GM23248 (cell line): Measurements from ENCODE around the gene PJVK. TPM values are rescaled to one million over a fixed set of nuclear protein-coding genes. Genes with fewer than 3 reads are reported as not detected.

Experiments used
- DNase-seq: peaks from one replicate; pipeline ENCODE4 v3.0.0-alpha.2; 2015
- H2AFZ ChIP-seq: fragments of 200-600 bp; sonication (generic); 2 replicates; pipeline ENCODE4 v1.6.1; 2016; ENCODE audit warnings: antibody characterized with exemption
- H3F3A ChIP-seq: fragments of 200-600 bp; sonication (generic); 2 replicates; pipeline ENCODE4 v1.6.1; 2016; ENCODE audit warnings: mild to moderate bottlenecking, antibody characterized with exemption, mixed run types; ENCODE audit not compliant: insufficient read depth
- H3K27ac ChIP-seq: fragments of 200-600 bp; sonication (generic); 2 replicates; pipeline ENCODE4 v1.5.1; 2016; ENCODE audit warnings: mild to moderate bottlenecking
- H3K27me3 ChIP-seq: fragments of 200-600 bp; sonication (generic); replicated peaks from 2 replicates; pipeline ENCODE4 v1.6.1; 2016; ENCODE audit warnings: mild to moderate bottlenecking; ENCODE audit not compliant: insufficient read depth
- H3K36me3 ChIP-seq: fragments of 200-600 bp; sonication (generic); 2 replicates; pipeline ENCODE4 v1.6.1; 2016; ENCODE audit warnings: low read depth, mild to moderate bottlenecking
- H3K4me1 ChIP-seq: fragments of 200-600 bp; sonication (generic); 2 replicates; pipeline ENCODE4 v1.6.1; 2016; ENCODE audit warnings: mild to moderate bottlenecking; ENCODE audit not compliant: insufficient read depth
- H3K4me2 ChIP-seq: fragments of 200-600 bp; sonication (generic); one replicate; pipeline ENCODE4 v1.6.1; 2016; ENCODE audit warnings: mild to moderate bottlenecking; ENCODE audit not compliant: unreplicated experiment
- H3K4me3 ChIP-seq: fragments of 200-600 bp; sonication (generic); 2 replicates; pipeline ENCODE4 v1.5.1; 2016; ENCODE audit warnings: mild to moderate bottlenecking
- H3K79me2 ChIP-seq: fragments of 200-600 bp; sonication (generic); 2 replicates; pipeline ENCODE4 v1.6.1; 2016; ENCODE audit warnings: mild to moderate bottlenecking; ENCODE audit not compliant: insufficient read depth
- H3K9ac ChIP-seq: fragments of 200-600 bp; sonication (generic); 2 replicates; pipeline ENCODE4 v1.6.1; 2016; ENCODE audit warnings: mild to moderate bottlenecking
- H3K9me2 ChIP-seq: fragments of 200-600 bp; sonication (generic); 2 replicates; pipeline ENCODE4 v1.6.1; 2016; ENCODE audit warnings: mixed run types, mild to moderate bottlenecking, moderate library complexity; ENCODE audit not compliant: insufficient read depth
- H3K9me3 ChIP-seq: fragments of 200-600 bp; sonication (generic); one replicate; pipeline ENCODE4 v1.6.1; 2017; ENCODE audit warnings: low read depth
- H4K20me1 ChIP-seq: fragments of 200-600 bp; sonication (generic); 2 replicates; pipeline ENCODE4 v1.6.0; 2016; ENCODE audit not compliant: insufficient read depth
- EZH2 ChIP-seq: fragments of 200-600 bp; sonication (generic); IDR thresholded peaks from 2 replicates; pipeline ENCODE4 v1.6.1; 2018; ENCODE audit warnings: antibody characterized with exemption, mild to moderate bottlenecking; ENCODE audit not compliant: insufficient read depth, poor library complexity, severe bottlenecking
- EZH2phosphoT487 ChIP-seq: fragments of 200-600 bp; sonication (generic); IDR thresholded peaks from 2 replicates; pipeline ENCODE4 v1.6.1; 2018; ENCODE audit warnings: antibody characterized with exemption, moderate library complexity, mild to moderate bottlenecking, low read depth; ENCODE audit not compliant: insufficient read depth
- WGBS, 2 experiments: methylation state at CpG; one replicate each; pipeline ENCODE4 v1.1.6; 2015 to 2017; ENCODE audit warnings: low lambda C conversion rate in 2 of 2, low coverage in 1 of 2; ENCODE audit errors: missing lambda C conversion rate in 2 of 2; 5-methylcytosine and 5-hydroxymethylcytosine counted together
- in situ Hi-C: fragments of 300-500 bp; cut with MboI; formaldehyde crosslinking; loops from 2 replicates; pipeline ENCODE4 v1.15.0; 2020
- polyA plus RNA-seq: library from polyadenylated mRNA; unstranded; fragments of >200 nt; fragmentation: Nextera tagmentation; extraction: Ambion mirVana; gene quantifications from 2 replicates; pipeline ENCODE4 v1.2.1, GENCODE V29; 2016
- total RNA-seq: library from RNA; depleted of rRNA; stranded (reverse); fragments of >200 nt; shearing (Covaris generic); gene quantifications from 2 replicates; pipeline ENCODE4 v1.2.3, GENCODE V29; 2014

The PJVK gene
- total and polyA plus RNA-seq, 2 experiments from 2014 or later = 0.97 to 1.6 TPM

DNA sequence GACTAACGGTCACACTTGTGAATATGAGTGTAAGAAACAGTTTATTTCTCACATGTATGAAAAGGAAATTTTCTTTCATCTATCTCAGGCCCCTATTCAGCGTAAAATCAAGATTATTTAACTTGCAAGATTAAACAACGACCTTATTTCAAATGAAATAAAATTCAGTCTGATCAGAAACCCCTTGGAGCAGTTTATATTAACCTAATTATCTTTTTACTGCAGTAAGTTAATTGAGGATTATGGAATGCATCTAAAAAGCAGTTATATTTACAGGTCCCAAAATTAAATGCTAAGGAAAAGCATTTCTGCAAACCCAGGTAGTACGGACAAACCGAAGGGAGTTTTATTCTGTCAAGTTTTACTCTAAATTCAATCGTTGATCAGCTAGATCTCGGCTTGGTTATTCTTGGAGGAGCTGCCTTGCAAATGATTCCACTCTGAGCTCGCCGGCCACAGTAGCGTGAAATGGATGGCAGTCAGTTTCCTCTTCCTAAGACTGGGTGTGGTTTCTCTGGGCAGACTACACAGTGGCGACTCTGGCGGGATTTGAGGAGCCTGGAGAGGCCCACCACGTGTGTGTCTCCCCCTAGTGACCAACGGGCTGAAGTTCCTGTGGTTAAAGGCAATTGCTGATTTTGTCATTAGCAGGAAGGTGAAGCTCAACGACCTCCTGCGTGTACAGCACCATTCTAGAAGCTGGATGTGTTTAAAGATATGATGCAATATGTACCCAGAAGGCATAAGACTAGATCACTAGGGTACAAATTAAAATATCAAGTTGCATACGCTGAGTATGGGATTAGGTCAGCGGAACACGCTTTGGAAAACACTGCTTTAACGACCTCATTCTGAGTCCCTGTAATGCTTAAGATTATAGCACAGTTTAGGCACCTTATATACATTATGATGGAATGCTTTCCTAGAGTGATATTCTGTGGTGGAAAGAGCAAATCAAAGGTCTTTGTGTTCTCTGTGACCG, 36.6 kb upstream of the PJVK start:
- peak; percentile 97 for DNase-seq
- in situ Hi-C loops = loop anchor here (10.0 kb wide), 1 partner anchor 290 kb away; no protein-coding TSS in a partner anchor
- WGBS, 2 experiments = 17 to 18% methylated on average over 21 of the region's 21 CpGs
- Histone ChIP-seq H3F3A (peaks cover 8% of the 10 kb centered on the region; the same call in 1 of the 2 replicates), H3K79me2 (peaks cover 7% of the 10 kb centered on the region), H3K9ac (peak overlapping the region; percentile 91), H3K36me3 (no peaks in the 10 kb centered on the region), H3K27me3 (no peaks in the 10 kb centered on the region), H3K27ac (peak overlapping the region; percentile 90), H2AFZ (peak overlapping the region; percentile 96), H3K9me2 (no peaks in the 10 kb centered on the region), H3K4me3 (peak overlapping the region; percentile 81), H3K4me1 (peaks cover 7% of the 10 kb centered on the region), H3K9me3 (no peaks in the 10 kb centered on the region), H4K20me1 (no peaks in the 10 kb centered on the region), H3K4me2 (peak overlapping the region; percentile 99)
- TF ChIP-seq EZH2 = no peak
- TF ChIP-seq EZH2phosphoT487 = no peak

DNA sequence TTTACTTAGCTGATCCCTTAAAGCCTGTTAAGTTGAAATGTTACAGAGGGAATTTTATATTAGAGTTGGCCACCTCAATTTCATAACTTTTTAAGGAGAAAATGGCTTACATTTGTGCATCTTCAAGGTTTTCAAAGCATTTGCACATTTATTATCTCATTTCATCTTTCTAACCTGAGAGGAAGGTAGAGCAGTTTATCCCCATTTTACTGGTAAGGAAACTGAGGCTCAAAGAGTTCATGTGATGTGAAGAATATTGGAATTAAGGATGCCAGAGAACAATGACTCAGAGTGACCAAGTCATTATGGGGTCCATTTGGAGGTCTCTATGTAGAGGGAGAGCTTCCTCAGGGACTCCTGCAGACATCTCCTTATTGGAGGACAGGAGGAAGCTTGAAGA, 35.2 kb upstream of the PJVK start:
- H3K27me3 ChIP-seq = no peaks in the 10 kb centered on the region
- no peak overlapping the region for H3K4me3 ChIP-seq
- TF ChIP-seq EZH2phosphoT487 = no peak
- TF ChIP-seq EZH2 = no peak
- no peaks in the 10 kb centered on the region for H4K20me1 ChIP-seq
- H3K79me2 ChIP-seq = peaks cover 7% of the 10 kb centered on the region
- no peaks in the 10 kb centered on the region for H3K9me3 ChIP-seq
- peaks cover 8% of the 10 kb centered on the region; the same call in 1 of the 2 replicates for H3F3A ChIP-seq
- no peak overlapping the region for H3K4me2 ChIP-seq
- H3K36me3 ChIP-seq = no peaks in the 10 kb centered on the region
- H3K9ac ChIP-seq = no peak overlapping the region
- no peaks in the 10 kb centered on the region for H3K9me2 ChIP-seq
- H3K4me1 ChIP-seq = peaks cover 7% of the 10 kb centered on the region
- DNase-seq = no peak
- H2AFZ ChIP-seq = no peak overlapping the region
- in situ Hi-C loops = loop anchor here (10.0 kb wide), 1 partner anchor 291 kb away; no protein-coding TSS in a partner anchor
- no peak overlapping the region for H3K27ac ChIP-seq

DNA sequence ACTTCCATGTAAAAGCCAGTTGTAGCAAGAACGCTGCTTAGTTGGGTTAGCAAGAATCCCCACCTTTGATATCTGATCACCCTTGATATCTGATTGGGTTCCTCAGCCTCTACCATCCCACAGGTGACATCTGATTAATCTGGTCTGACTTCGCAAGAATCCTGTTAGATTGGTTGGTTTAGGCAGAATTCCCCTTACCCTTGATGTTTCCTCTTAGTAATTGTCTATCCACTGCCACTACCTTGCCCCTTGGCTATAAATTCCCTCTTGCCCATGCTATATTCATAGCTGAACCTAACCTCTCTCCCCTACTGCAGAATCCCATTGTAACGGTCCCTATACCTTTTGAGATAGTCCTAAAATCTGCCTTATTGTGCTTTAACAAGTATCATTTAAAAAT, 33.3 kb upstream of the PJVK start:
- no peak overlapping the region for H3K4me3 ChIP-seq
- H3K27ac ChIP-seq = no peak overlapping the region
- H2AFZ ChIP-seq = no peak overlapping the region
- no peak for TF ChIP-seq EZH2phosphoT487
- TF ChIP-seq EZH2 = no peak
- H3K36me3 ChIP-seq = no peaks in the 10 kb centered on the region
- no peaks in the 10 kb centered on the region for H3K27me3 ChIP-seq
- H3F3A ChIP-seq = peaks cover 8% of the 10 kb centered on the region; the same call in 1 of the 2 replicates
- H3K9ac ChIP-seq = no peak overlapping the region
- in situ Hi-C loops = loop anchor here (10.0 kb wide), 1 partner anchor 293 kb away; no protein-coding TSS in a partner anchor
- 97 to 99% methylated on average over 3 of the region's 3 CpGs for whole genome bisulfite sequencing, 2 experiments
- H3K4me2 ChIP-seq = no peak overlapping the region
- H3K79me2 ChIP-seq = peaks cover 7% of the 10 kb centered on the region
- H3K9me2 ChIP-seq = no peaks in the 10 kb centered on the region
- H3K9me3 ChIP-seq = no peaks in the 10 kb centered on the region
- peaks cover 7% of the 10 kb centered on the region for H3K4me1 ChIP-seq
- H4K20me1 ChIP-seq = no peaks in the 10 kb centered on the region
- DNase-seq = no peak

DNA sequence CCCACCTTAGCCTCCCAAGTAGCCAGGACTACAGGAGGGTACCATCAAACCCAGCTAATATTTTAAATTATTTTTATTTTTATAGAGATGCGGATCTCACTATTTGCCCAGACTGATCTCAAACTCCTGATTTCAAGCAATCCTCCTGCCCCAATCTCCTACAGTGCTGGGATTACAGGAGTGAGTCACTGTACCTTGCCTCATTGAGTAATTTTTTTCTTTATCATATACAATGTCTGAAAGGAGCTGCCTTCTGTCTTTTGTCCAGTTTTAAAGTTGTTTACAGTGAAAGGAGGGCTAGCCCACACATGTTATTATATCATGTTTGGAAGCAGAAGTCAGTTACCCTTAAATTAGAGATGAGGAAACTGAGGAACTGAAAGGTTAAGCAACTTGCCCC, 32.8 kb upstream of the PJVK start:
- Histone ChIP-seq H3K79me2 (peaks cover 7% of the 10 kb centered on the region), H3K4me2 (no peak overlapping the region), H3K4me3 (no peak overlapping the region), H3K27me3 (no peaks in the 10 kb centered on the region), H3K36me3 (no peaks in the 10 kb centered on the region), H3F3A (peaks cover 8% of the 10 kb centered on the region; the same call in 1 of the 2 replicates), H4K20me1 (no peaks in the 10 kb centered on the region), H2AFZ (no peak overlapping the region), H3K9me3 (no peaks in the 10 kb centered on the region), H3K4me1 (peaks cover 7% of the 10 kb centered on the region), H3K9ac (no peak overlapping the region), H3K9me2 (no peaks in the 10 kb centered on the region), H3K27ac (no peak overlapping the region)
- WGBS, 2 experiments = 95 to 96% methylated on average over 1 of the region's 1 CpG
- DNase-seq = peak; percentile 40
- TF ChIP-seq EZH2phosphoT487 (no peak), EZH2 (no peak)
- in situ Hi-C loops = loop anchor here (10.0 kb wide), 1 partner anchor 294 kb away; no protein-coding TSS in a partner anchor
